HepG2 (cell line): ENCODE results near the gene REEP3. TPM values are rescaled to one million over a fixed set of nuclear protein-coding genes. Genes with fewer than 3 reads are reported as not detected.

Experiments
- ATAC-seq: fragments of 200-7000 bp; cut with Tn5 transposase; 3 replicates; pipeline ENCODE4 v1.9.1; 2020; ENCODE audit warnings: mild to moderate bottlenecking, moderate library complexity
- BruUV-seq: library from RNA; stranded (reverse); fragments of 400-500 nt; replicated peaks from 2 replicates; lab custom pipeline; 2021; lab: Mats Ljungman, UMichigan
- CTCF ChIA-PET: fragments of 300-600 bp; formaldehyde crosslinking; extraction: SDS; loops from one replicate; lab custom pipeline; 2021; ENCODE audit warnings: low total read pairs, inconsistent platforms, low intra/inter-chr PET ratio; lab: Yijun Ruan, JAX
- POLR2A ChIA-PET: fragments of 350-600 bp; sonication (Branson Sonifier 250); formaldehyde crosslinking; loops from one replicate; lab custom pipeline; 2020; ENCODE audit warnings: antibody characterized with exemption, inconsistent platforms; lab: Yijun Ruan, JAX
- DNase-seq: peaks from one replicate; pipeline ENCODE4 v3.0.0-alpha.2; 2015; ENCODE audit warnings: low spot score
- FAIRE-seq: peaks from 3 replicates; lab custom pipeline; 2011; peaks lifted over from hg19 to GRCh38; lab: Jason Lieb, UNC
- H2AFZ ChIP-seq: one replicate; pipeline ENCODE4 v1.6.1; 2011; ENCODE audit warnings: low read length, inconsistent platforms
- H3K27ac ChIP-seq: fragments of 300-600 bp; 3 replicates; pipeline ENCODE4 v1.8.0; 2011; ENCODE audit warnings: mixed run types, mild to moderate bottlenecking, mixed read lengths, low read length, inconsistent platforms; ENCODE audit not compliant: insufficient read depth; ENCODE audit errors: extremely low read length
- H3K27me3 ChIP-seq, 2 experiments: fragments of 200-600 bp in 1 of 2; 2 replicates in 1 of 2; 3 replicates in 1 of 2; pipeline versions ENCODE4 v1.6.0 to v1.8.0; 2011; ENCODE audit warnings: low read length in 2 of 2, mild to moderate bottlenecking in 2 of 2, moderate library complexity in 2 of 2, inconsistent platforms in 1 of 2; ENCODE audit not compliant: insufficient read depth in 2 of 2, control insufficient read depth in 1 of 2
- H3K36me3 ChIP-seq, 2 experiments: fragments of 200-600 bp in 1 of 2; replicated peaks in 1 of 2; 2 replicates in 1 of 2; 3 replicates in 1 of 2; pipeline versions ENCODE4 v1.5.1 to v1.8.0; 2011; ENCODE audit warnings: low read length in 2 of 2, inconsistent platforms in 1 of 2; ENCODE audit not compliant: insufficient read depth in 2 of 2, control insufficient read depth in 1 of 2
- H3K4me1 ChIP-seq: 2 replicates; pipeline ENCODE4 v1.5.1; 2012; ENCODE audit warnings: low read length, inconsistent platforms; ENCODE audit not compliant: insufficient read depth
- H3K4me2 ChIP-seq: 2 replicates; pipeline ENCODE4 v1.6.0; 2011; ENCODE audit warnings: low read depth, low read length, inconsistent platforms
- H3K4me3 ChIP-seq, 3 experiments: fragments of 200-600 bp in 1 of 3; sonication (generic), shearing (Covaris generic) in 1 of 3; replicated peaks in 1 of 3; 2 replicates each; pipeline ENCODE4 v1.5.1; 2011 to 2016; ENCODE audit warnings: low read length in 3 of 3, inconsistent platforms in 2 of 3, low read depth in 2 of 3, mild to moderate bottlenecking in 2 of 3, control low read depth in 1 of 3, mixed read lengths in 1 of 3; ENCODE audit not compliant: insufficient read depth in 1 of 3
- H3K79me2 ChIP-seq: one replicate; pipeline ENCODE4 v1.6.1; 2011; ENCODE audit warnings: low read length, inconsistent platforms; ENCODE audit not compliant: insufficient read depth
- H3K9ac ChIP-seq: 2 replicates; pipeline ENCODE4 v1.6.0; 2011; ENCODE audit warnings: mild to moderate bottlenecking, low read depth, low read length, inconsistent platforms; ENCODE audit not compliant: insufficient read depth
- H3K9me3 ChIP-seq: 2 replicates; pipeline ENCODE4 v1.5.1; 2012; ENCODE audit warnings: mild to moderate bottlenecking, low read length
- H4K20me1 ChIP-seq: 2 replicates; pipeline ENCODE4 v1.6.0; 2011; ENCODE audit warnings: inconsistent platforms, mild to moderate bottlenecking, low read length, moderate library complexity; ENCODE audit not compliant: insufficient read depth
- MEIS1 ChIP-seq: sonication (generic); formaldehyde crosslinking; IDR thresholded peaks from 2 replicates; pipeline ENCODE4 v1.9.0; 2021; ENCODE audit warnings: mild to moderate bottlenecking, missing genetic modification reagents, moderate library complexity, borderline replicate concordance
- RARG ChIP-seq: sonication (generic); formaldehyde crosslinking; IDR thresholded peaks from 2 replicates; pipeline ENCODE4 v1.4.0; 2020; ENCODE audit warnings: low read depth, mild to moderate bottlenecking, missing genetic modification reagents
- SRF ChIP-seq: IDR thresholded peaks from 2 replicates; pipeline ENCODE4 v1.6.1; 2011; ENCODE audit warnings: mild to moderate bottlenecking, low read depth, low read length, moderate library complexity
- ZNF282 ChIP-seq: fragments of 450-650 bp; IDR thresholded peaks from 2 replicates; pipeline ENCODE4 v1.6.1; 2018; ENCODE audit not compliant: partially characterized antibody
- ZNF382 ChIP-seq: sonication (generic); formaldehyde crosslinking; IDR thresholded peaks from 2 replicates; pipeline ENCODE4 v1.5.0; 2020; ENCODE audit warnings: missing genetic modification reagents, mild to moderate bottlenecking, borderline replicate concordance
- ZNF652 ChIP-seq: IDR thresholded peaks from 2 replicates; pipeline ENCODE4 v1.6.1; 2016; ENCODE audit warnings: low read depth, borderline replicate concordance
- ZNF780A ChIP-seq: sonication (generic); formaldehyde crosslinking; IDR thresholded peaks from 2 replicates; pipeline ENCODE4 v1.8.0; 2022; ENCODE audit warnings: mild to moderate bottlenecking, missing genetic modification reagents, moderate library complexity
- WGBS: methylation state at CpG from one replicate; pipeline ENCODE4 v1.1.6; 2017; ENCODE audit warnings: low lambda C conversion rate; 5-methylcytosine and 5-hydroxymethylcytosine counted together
- in situ Hi-C: cut with HindIII; loops from 2 replicates; pipeline ENCODE4 v1.10.0; 2017; ENCODE audit warnings: low pct_unique_long_range_greater_than_20kb; ENCODE audit not compliant: extremely low pct_ligation_motif_present
- intact Hi-C: fragments of 100-400 bp; cut with micrococcal nuclease; formaldehyde crosslinking; loops from one replicate; pipeline ENCODE4 v1.10.0; 2022; ENCODE audit not compliant: unreplicated experiment
- polyA plus RNA-seq, 8 experiments: library from polyadenylated mRNA; depleted of rRNA in 3 of 8; stranded (reverse) in 7 of 8; unstranded in 1 of 8; fragments of >200 nt; fragmentation: Illumina TruSeq in 4 of 8; extraction: Trizol in 4 of 8; gene quantifications; 2 replicates each; pipeline versions ENCODE4 v1.2.1 to v1.2.3, GENCODE V29; 2011 to 2016; ENCODE audit warnings: low read depth in 4 of 8, missing spikeins in 1 of 8, mixed read lengths in 1 of 8; ENCODE audit not compliant: insufficient read depth in 1 of 8
- total RNA-seq, 5 experiments: library from RNA; depleted of rRNA; stranded (reverse); fragments of >200 nt; fragmentation: Illumina TruSeq; extraction: Trizol; gene quantifications; 2 replicates each; pipeline ENCODE4 v1.2.3, GENCODE V29; 2016; ENCODE audit warnings: low read depth in 1 of 5
- TF ChIP-seq, protein P1 (sequence below): sonication (generic); formaldehyde crosslinking; IDR thresholded peaks from 2 replicates; pipeline ENCODE4 v1.5.1; 2020; ENCODE audit warnings: mild to moderate bottlenecking, missing genetic modification reagents, borderline replicate concordance
- TF ChIP-seq, protein P2 (sequence below): sonication (generic); formaldehyde crosslinking; conservative IDR thresholded peaks from 2 replicates; pipeline ENCODE4 v1.4.0; 2020; ENCODE audit warnings: missing genetic modification reagents
- TF ChIP-seq, protein P3 (sequence below): sonication (generic); formaldehyde crosslinking; IDR thresholded peaks from 2 replicates; pipeline ENCODE4 v1.8.0; 2022; ENCODE audit warnings: mild to moderate bottlenecking, missing genetic modification reagents, borderline replicate concordance
- TF ChIP-seq, protein P4 (sequence below): sonication (generic); formaldehyde crosslinking; IDR thresholded peaks from 2 replicates; pipeline ENCODE4 v1.4.0; 2020; ENCODE audit warnings: missing genetic modification reagents

Gene REEP3
- total and polyA plus RNA-seq, 2 of the 13 experiments (the other 11 are each of a cell fraction or from before 2014, with no cell fraction given): 7.1 to 31.4 TPM

DNA sequence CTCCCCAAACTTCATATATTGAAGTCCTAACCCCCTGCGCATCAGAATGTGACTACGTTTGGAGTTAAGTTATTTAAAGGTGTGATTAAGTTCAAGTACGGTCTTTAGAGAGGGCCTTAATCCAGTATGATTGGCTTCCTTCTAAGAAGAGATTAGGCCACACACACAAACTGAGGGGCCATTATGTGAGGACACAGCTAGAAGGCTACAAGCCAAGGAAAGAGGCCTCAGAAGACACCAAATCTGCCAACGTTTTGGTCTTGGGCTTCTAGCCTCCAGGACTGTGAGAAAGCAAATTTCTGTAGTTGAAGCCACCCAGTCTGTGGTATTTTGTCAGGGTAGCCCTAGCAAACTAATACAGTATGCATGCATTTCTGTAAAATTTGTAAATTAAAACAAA, 41.7 kb downstream of the REEP3 start (continued):
- TF ChIP-seq, protein P1, sequence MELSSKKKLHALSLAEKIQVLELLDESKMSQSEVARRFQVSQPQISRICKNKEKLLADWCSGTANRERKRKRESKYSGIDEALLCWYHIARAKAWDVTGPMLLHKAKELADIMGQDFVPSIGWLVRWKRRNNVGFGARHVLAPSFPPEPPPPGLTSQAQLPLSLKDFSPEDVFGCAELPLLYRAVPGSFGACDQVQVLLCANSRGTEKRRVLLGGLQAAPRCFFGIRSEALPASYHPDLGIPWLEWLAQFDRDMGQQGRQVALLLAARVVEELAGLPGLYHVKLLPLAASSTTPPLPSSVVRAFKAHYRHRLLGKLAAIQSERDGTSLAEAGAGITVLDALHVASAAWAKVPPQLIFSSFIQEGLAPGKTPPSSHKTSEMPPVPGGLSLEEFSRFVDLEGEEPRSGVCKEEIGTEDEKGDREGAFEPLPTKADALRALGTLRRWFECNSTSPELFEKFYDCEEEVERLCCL: no peak
- TF ChIP-seq RARG (CRISPR knock-in tag) (no peak), ZNF652 (CRISPR knock-in tag) (no peak), SRF (no peak)
- TF ChIP-seq, protein P2, sequence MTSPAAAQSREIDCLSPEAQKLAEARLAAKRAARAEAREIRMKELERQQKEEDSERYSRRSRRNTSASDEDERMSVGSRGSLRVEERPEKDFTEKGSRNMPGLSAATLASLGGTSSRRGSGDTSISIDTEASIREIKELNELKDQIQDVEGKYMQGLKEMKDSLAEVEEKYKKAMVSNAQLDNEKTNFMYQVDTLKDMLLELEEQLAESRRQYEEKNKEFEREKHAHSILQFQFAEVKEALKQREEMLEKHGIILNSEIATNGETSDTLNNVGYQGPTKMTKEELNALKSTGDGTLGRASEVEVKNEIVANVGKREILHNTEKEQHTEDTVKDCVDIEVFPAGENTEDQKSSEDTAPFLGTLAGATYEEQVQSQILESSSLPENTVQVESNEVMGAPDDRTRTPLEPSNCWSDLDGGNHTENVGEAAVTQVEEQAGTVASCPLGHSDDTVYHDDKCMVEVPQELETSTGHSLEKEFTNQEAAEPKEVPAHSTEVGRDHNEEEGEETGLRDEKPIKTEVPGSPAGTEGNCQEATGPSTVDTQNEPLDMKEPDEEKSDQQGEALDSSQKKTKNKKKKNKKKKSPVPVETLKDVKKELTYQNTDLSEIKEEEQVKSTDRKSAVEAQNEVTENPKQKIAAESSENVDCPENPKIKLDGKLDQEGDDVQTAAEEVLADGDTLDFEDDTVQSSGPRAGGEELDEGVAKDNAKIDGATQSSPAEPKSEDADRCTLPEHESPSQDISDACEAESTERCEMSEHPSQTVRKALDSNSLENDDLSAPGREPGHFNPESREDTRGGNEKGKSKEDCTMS: no peak

DNA sequence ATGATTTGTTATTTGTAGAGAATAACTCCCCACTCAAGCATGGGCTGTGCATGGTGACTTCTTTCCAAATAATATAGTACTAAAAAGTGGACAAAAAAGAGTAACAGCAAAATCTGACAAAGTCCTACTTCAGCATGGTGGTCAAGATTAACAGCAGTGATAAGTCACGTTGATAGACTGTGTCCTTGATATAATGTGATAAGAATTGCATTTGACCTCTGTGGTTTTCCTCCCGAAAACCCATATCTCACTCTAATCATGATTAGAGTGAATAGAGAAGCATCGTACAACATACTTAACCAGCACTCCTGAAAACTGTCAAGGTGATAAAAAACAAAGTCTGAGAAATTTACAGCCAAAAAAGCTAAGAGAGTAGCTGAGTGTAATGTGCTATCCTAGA, 42.4 kb downstream of the REEP3 start:
- no peaks in the 10 kb centered on the region for H4K20me1 ChIP-seq
- no peak for TF ChIP-seq ZNF282
- TF ChIP-seq, protein P3, sequence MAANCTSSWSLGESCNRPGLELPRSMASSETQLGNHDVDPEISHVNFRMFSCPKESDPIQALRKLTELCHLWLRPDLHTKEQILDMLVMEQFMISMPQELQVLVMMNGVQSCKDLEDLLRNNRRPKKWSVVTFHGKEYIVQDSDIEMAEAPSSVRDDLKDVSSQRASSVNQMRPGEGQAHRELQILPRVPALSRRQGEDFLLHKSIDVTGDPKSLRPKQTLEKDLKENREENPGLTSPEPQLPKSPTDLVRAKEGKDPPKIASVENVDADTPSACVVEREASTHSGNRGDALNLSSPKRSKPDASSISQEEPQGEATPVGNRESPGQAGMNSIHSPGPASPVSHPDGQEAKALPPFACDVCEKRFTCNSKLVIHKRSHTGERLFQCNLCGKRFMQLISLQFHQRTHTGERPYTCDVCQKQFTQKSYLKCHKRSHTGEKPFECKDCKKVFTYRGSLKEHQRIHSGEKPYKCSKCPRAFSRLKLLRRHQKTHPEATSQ: no peak
- TF ChIP-seq ZNF780A (CRISPR knock-in tag): no peak
- no peak for TF ChIP-seq ZNF382 (CRISPR knock-in tag)
- TF ChIP-seq MEIS1: no peak
- TF ChIP-seq, protein P4, sequence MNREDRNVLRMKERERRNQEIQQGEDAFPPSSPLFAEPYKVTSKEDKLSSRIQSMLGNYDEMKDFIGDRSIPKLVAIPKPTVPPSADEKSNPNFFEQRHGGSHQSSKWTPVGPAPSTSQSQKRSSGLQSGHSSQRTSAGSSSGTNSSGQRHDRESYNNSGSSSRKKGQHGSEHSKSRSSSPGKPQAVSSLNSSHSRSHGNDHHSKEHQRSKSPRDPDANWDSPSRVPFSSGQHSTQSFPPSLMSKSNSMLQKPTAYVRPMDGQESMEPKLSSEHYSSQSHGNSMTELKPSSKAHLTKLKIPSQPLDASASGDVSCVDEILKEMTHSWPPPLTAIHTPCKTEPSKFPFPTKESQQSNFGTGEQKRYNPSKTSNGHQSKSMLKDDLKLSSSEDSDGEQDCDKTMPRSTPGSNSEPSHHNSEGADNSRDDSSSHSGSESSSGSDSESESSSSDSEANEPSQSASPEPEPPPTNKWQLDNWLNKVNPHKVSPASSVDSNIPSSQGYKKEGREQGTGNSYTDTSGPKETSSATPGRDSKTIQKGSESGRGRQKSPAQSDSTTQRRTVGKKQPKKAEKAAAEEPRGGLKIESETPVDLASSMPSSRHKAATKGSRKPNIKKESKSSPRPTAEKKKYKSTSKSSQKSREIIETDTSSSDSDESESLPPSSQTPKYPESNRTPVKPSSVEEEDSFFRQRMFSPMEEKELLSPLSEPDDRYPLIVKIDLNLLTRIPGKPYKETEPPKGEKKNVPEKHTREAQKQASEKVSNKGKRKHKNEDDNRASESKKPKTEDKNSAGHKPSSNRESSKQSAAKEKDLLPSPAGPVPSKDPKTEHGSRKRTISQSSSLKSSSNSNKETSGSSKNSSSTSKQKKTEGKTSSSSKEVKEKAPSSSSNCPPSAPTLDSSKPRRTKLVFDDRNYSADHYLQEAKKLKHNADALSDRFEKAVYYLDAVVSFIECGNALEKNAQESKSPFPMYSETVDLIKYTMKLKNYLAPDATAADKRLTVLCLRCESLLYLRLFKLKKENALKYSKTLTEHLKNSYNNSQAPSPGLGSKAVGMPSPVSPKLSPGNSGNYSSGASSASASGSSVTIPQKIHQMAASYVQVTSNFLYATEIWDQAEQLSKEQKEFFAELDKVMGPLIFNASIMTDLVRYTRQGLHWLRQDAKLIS (CRISPR knock-in tag): no peak
- TF ChIP-seq, all 625 proteins: peak for 0
- peaks cover 6% of the 10 kb centered on the region for H3K79me2 ChIP-seq
- ChIA-PET POLR2A (no interaction called here), CTCF (no interaction called here)
- BruUV-seq: no TSS peak
- no peaks in the 10 kb centered on the region for H3K27me3 ChIP-seq
- no peak overlapping the region for H3K4me3 ChIP-seq
- no peak overlapping the region for H2AFZ ChIP-seq
- ATAC-seq: no peak
- 93% methylated on average over 3 of the region's 3 CpGs for WGBS
- intact Hi-C loops (no loop called here), in situ Hi-C loops (no loop called here)
- H3K9ac ChIP-seq: no peak overlapping the region
- no peaks in the 10 kb centered on the region; the same call in 1 of the 2 replicates for H3K4me1 ChIP-seq
- no peak overlapping the region for H3K4me2 ChIP-seq
- H3K9me3 ChIP-seq: no peaks in the 10 kb centered on the region
- FAIRE-seq: no peak
- no peak overlapping the region for H3K27ac ChIP-seq
- no peak for DNase-seq
- H3K36me3 ChIP-seq: 0 out of 5 replicates have a peak, but pooled peaks cover 0 to 3% of the 10 kb centered on the region in 2 experiments
